Measurements from ENCODE around the gene RBM24.
"Not testable (repeated sequence)": the region's sequence is repeated elsewhere in the genome, so short reads cannot be mapped to it uniquely, and the experiment has no call there.

The RBM24 gene

GRCh38 chr6:17289630-17290061, 8.5 kb downstream of the RBM24 start:
- DNase-seq (ENCODE audit: low read depth in 1 of 2, low spot score in 1 of 2) = no peak

GRCh38 chr6:17291778-17292177, 10.6 kb downstream of the RBM24 start:
- no peak for DNase-seq (ENCODE audit: low read depth in 1 of 2, low spot score in 1 of 2)

GRCh38 chr6:17292600-17293133, 11.5 kb downstream of the RBM24 start:
- DNase-seq (ENCODE audit: low read depth in 1 of 2, low spot score in 1 of 2) = no peak

GRCh38 chr6:17293395-17293794, 12.2 kb downstream of the RBM24 start:
- no peak for DNase-seq (ENCODE audit: low read depth in 1 of 2, low spot score in 1 of 2)

- no peak for DNase-seq (ENCODE audit: low read depth in 1 of 2, low spot score in 1 of 2)
Measured at GRCh38 chr6:17297271-17298080, 16.3 kb downstream of the RBM24 start.

GRCh38 chr6:17298257-17298656, 17.1 kb downstream of the RBM24 start:
- DNase-seq (ENCODE audit: low read depth in 1 of 2, low spot score in 1 of 2) = no peak

- DNase-seq (ENCODE audit: low read depth in 1 of 2, low spot score in 1 of 2) = no peak
Measured at GRCh38 chr6:17299222-17299621, 18.1 kb downstream of the RBM24 start.

- no peak for DNase-seq (ENCODE audit: low read depth in 1 of 2, low spot score in 1 of 2)
Measured at GRCh38 chr6:17299750-17300149, 18.6 kb downstream of the RBM24 start.

GRCh38 chr6:17300637-17301036, 19.5 kb downstream of the RBM24 start:
- no peak for DNase-seq (ENCODE audit: low read depth in 1 of 2, low spot score in 1 of 2)

- DNase-seq (ENCODE audit: low read depth in 1 of 2, low spot score in 1 of 2) = no peak
Measured at GRCh38 chr6:17303444-17303843, 22.3 kb downstream of the RBM24 start.

- DNase-seq (ENCODE audit: low read depth in 1 of 2, low spot score in 1 of 2) = no peak
Measured at GRCh38 chr6:17305219-17306001, 24.2 kb downstream of the RBM24 start.

- DNase-seq (ENCODE audit: low read depth in 1 of 2, low spot score in 1 of 2) = no peak
Measured at GRCh38 chr6:17311595-17312311, 30.6 kb downstream of the RBM24 start.

- not testable (repeated sequence) for DNase-seq (ENCODE audit: low read depth in 1 of 2, low spot score in 1 of 2)
Measured at GRCh38 chr6:17313238-17313637, 32.1 kb downstream of the RBM24 start.

- no peak for DNase-seq (ENCODE audit: low read depth in 1 of 2, low spot score in 1 of 2)
Measured at GRCh38 chr6:17313971-17314370, 32.8 kb downstream of the RBM24 start.

GRCh38 chr6:17315262-17315661, 34.1 kb downstream of the RBM24 start:
- no peak for DNase-seq (ENCODE audit: low read depth in 1 of 2, low spot score in 1 of 2)

- DNase-seq (ENCODE audit: low read depth in 1 of 2, low spot score in 1 of 2) = no peak
Measured at GRCh38 chr6:17318435-17319165, 37.4 kb downstream of the RBM24 start.

- not testable (repeated sequence) for DNase-seq (ENCODE audit: low read depth in 1 of 2, low spot score in 1 of 2)
Measured at GRCh38 chr6:17320266-17320665, 39.1 kb downstream of the RBM24 start.

GRCh38 chr6:17331238-17331637, 50.1 kb downstream of the RBM24 start:
- DNase-seq (ENCODE audit: low read depth in 1 of 2, low spot score in 1 of 2) = no peak

GRCh38 chr6:17334265-17334664, 53.1 kb downstream of the RBM24 start:
- no peak for DNase-seq (ENCODE audit: low read depth in 1 of 2, low spot score in 1 of 2)

- no peak for DNase-seq (ENCODE audit: low read depth in 1 of 2, low spot score in 1 of 2)
Measured at GRCh38 chr6:17336425-17336824, 55.3 kb downstream of the RBM24 start.

- DNase-seq (ENCODE audit: low read depth in 1 of 2, low spot score in 1 of 2) = no peak
Measured at GRCh38 chr6:17339308-17339670, 58.1 kb downstream of the RBM24 start.
